Testis (tissue), 2 donors: ENCODE data around the gene MAPKBP1.

Experiments
- CTCF ChIP-seq, 3 experiments: fragments of 450-650 bp in 2 of 3; fragments of 200-600 bp in 1 of 3; sonication (generic) in 1 of 3; IDR thresholded peaks; one replicate each; pipeline ENCODE4 v1.5.1; 2016 to 2019; ENCODE audit warnings: antibody characterized with exemption in 3 of 3, mild to moderate bottlenecking in 2 of 3, moderate library complexity in 1 of 3
- POLR2A ChIP-seq: fragments of 450-650 bp; IDR thresholded peaks from one replicate; pipeline ENCODE4 v1.6.1; 2017; ENCODE audit warnings: antibody characterized with exemption, mild to moderate bottlenecking, moderate library complexity

GRCh38 chr15:41860049-41860828 lies 86.0 kb downstream of the MAPKBP1 start:
- no peak for TF ChIP-seq POLR2A
- no peak for TF ChIP-seq CTCF (IDR thresholded peaks at IDR 0.05)
